ENCODE results near the gene MIPEP. TPM values are rescaled to one million over a fixed set of nuclear protein-coding genes. Genes with fewer than 3 reads are reported as not detected.
A peak's percentile ranks its signal among the peaks of the same experiment; 100 is the strongest.
"Not testable (repeated sequence)": the region's sequence is repeated elsewhere in the genome, so short reads cannot be mapped to it uniquely, and the experiment has no call there.

Gene MIPEP
- total RNA-seq: 48.9 TPM
- long read RNA-seq, transcript MIPEP-201 (19 exons, 2,400 nt): major isoform, 45 of 64 reads
- long read RNA-seq, partial matches to known transcripts: 10 of 64 reads
- long read RNA-seq, other reads (novel, unspliced or antisense): 6 of 64 reads

GRCh38 chr13:23888658-23889614, at the start of gene MIPEP:
MIPEP (minus strand) TSS chr13:23889400; CDS start chr13:23889320, 80 bp downstream.
- peak; percentile 96 for DNase-seq
- intact Hi-C loops (cut with micrococcal nuclease): no loop called here
- ATAC-seq: peak; percentile 99

GRCh38 chr13:23934520-23934919, 45.3 kb upstream of the MIPEP start:
- DNase-seq: no peak
- intact Hi-C loops (cut with micrococcal nuclease): no loop called here
- no peak for ATAC-seq

GRCh38 chr13:23928985-23929384, 39.8 kb upstream of the MIPEP start:
- no peak for ATAC-seq
- intact Hi-C loops (cut with micrococcal nuclease): no loop called here
- DNase-seq: no peak

- intact Hi-C loops (cut with micrococcal nuclease): loop anchor here (1.0 to 5.0 kb wide), 2 partner anchors 95 to 304 kb away; no protein-coding TSS in a partner anchor
- no peak for ATAC-seq
- DNase-seq: no peak
These were observed 33.8 kb upstream of the MIPEP start for GRCh38 chr13:23923031-23923430.

- ATAC-seq (no peak), DNase-seq (no peak)
- intact Hi-C loops (cut with micrococcal nuclease): loop anchor here (5.0 kb wide), 1 partner anchor 305 kb away; no protein-coding TSS in a partner anchor
These were observed 33.1 kb upstream of the MIPEP start for GRCh38 chr13:23922005-23922932.

GRCh38 chr13:23921451-23921888, 32.3 kb upstream of the MIPEP start:
- intact Hi-C loops (cut with micrococcal nuclease): loop anchor here (5.0 kb wide), 1 partner anchor 306 kb away; no protein-coding TSS in a partner anchor
- no peak for DNase-seq
- ATAC-seq: peak; percentile 33

- no peak for DNase-seq
- no peak for ATAC-seq
- intact Hi-C loops (cut with micrococcal nuclease): no loop called here
These were observed 29.8 kb upstream of the MIPEP start for GRCh38 chr13:23919006-23919405.

DNA sequence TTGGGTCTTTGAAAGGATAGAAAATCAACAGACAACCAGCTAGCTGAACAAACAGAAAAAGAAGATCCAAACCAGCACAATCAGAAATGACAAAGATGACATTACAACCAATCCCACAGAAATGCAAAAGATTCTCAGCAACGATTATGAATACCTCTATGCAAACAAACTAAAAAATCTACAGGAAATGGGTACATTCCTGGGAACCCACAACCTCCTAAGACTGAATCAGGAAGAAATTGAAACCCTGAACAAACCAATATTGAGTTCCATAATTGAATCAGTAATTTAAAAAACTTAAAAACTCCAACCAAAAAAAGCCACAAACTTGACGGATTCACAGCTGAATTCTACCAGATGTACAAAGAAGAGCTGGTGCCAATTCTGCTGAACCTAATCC, 29.0 kb upstream of the MIPEP start:
- intact Hi-C loops (cut with micrococcal nuclease): no loop called here
- no peak for DNase-seq
- ATAC-seq: no peak

GRCh38 chr13:23915308-23915707, 26.1 kb upstream of the MIPEP start:
- intact Hi-C loops (cut with micrococcal nuclease): no loop called here
- ATAC-seq (no peak), DNase-seq (no peak)

GRCh38 chr13:23912469-23912868, 23.3 kb upstream of the MIPEP start:
- ATAC-seq (no peak), DNase-seq (no peak)
- intact Hi-C loops (cut with micrococcal nuclease): no loop called here

GRCh38 chr13:23909606-23910005, 20.4 kb upstream of the MIPEP start:
- no peak for ATAC-seq

GRCh38 chr13:23905766-23906165, 16.6 kb upstream of the MIPEP start:
- intact Hi-C loops (cut with micrococcal nuclease): no loop called here
- no peak for DNase-seq
- no peak for ATAC-seq

More at GRCh38 chr13:23909606-23910005, 20.4 kb upstream of the MIPEP start:
- DNase-seq: no peak
- intact Hi-C loops (cut with micrococcal nuclease): no loop called here

- intact Hi-C loops (cut with micrococcal nuclease): no loop called here
- ATAC-seq (no peak), DNase-seq (no peak)
These were observed 14.7 kb upstream of the MIPEP start for GRCh38 chr13:23903906-23904280.

DNA sequence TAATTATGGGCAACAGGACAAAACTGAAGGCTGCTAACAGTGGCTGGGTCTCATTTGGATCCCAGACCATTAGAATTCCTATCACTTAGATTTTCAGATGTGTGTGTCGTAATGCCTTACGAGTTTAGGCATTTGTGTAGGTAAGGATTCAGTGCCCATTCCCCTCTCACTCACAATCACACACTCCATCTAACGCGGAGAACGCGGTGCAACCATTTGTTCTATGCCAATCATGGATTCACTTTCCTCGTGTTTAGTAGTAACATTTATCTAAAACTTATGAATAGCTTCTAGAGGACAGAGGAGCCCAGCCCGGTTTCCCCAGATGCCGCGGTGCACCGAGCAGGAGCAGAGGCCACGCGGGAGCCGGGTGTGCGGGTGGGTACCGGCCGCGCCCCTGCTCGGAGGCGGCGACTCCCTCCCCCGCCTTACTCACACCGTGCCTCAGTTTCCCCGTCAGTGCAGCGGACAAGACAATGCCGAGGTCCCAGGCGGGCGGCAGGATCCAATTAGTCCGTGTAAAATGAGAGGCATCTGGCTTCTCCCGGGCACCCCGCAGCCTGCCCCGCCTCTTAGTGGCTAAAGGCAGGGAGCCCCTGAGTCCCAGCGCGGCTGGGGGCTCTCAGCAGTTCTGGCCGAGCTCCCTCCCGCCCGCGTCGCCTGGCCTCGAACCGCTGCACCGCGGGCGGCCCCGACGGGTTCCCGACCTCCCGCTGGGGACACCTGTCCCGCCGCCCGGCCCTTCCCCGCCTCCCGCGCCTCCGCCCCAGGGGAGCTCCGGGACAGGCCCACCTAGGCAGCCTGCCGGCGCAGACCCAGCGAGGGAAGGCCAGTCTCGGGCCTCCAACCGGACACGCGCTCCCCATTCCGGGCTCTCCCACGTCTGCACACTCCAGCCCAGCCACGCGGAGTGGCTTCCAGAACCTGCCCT, 14.0 kb upstream of the MIPEP start:
- peak; percentile 41 for ATAC-seq

DNA sequence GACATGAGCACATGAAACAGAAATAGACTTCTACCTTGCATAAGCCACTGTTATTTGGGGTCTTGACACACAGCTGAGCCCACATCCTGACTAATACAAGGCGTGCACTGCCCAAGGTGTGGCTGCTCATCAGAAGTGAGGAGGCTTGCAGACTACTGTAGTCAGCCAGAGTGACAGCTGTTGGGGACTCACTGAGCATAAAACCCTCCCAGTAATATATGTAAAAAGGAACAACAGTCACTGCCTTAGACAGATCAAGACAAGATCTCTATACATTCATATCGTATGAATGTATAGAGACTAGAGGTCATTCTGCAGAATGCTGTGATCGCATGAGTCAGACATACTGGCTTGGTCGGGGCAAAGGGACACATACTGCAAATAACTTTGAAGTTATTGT, 12.2 kb upstream of the MIPEP start:
- no peak for ATAC-seq
- DNase-seq: no peak
- intact Hi-C loops (cut with micrococcal nuclease): no loop called here

More for the DNA sequence above, 14.0 kb upstream of the MIPEP start:
- no peak for DNase-seq
- intact Hi-C loops (cut with micrococcal nuclease): no loop called here

DNA sequence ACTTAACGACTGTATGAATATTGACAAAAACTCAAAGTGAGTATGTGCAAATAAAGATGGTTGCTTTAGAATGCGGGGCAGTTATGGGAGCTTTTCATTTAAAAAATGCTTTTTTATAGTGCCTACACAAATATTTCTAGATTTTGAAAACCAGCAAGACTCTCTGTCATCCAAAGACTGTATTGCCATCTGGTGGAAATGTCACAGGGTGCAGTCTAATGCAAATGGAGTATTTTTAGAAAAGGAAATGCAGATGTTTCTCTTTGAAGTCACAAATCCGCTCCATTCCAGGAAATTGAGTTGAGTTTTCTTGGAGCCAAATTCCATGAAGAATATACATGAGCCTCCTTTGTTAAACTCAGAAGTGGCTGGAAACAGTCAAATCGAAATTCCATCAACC, 10.4 kb upstream of the MIPEP start:
- peak; percentile 50 for ATAC-seq
- no peak for DNase-seq
- intact Hi-C loops (cut with micrococcal nuclease): no loop called here

DNA sequence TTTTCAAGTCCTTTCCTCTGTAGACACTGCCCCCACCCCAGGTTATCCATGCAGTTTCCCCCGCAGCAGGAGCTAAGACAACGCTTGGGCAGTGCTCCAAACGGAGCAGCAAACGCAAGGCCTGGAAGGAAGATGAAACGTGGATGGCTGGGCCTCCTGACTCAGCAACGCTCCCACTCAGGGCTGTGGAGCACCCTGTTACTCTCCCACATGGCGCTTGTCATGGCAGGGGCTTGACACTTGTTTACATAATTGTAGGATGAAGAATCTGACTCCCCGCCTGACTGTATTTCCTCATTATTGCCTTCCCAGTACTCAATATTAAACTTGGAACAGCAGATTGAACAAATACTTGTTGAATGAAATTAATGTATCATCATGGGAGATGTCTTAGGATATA, 8.9 kb upstream of the MIPEP start:
- ATAC-seq (no peak), DNase-seq (no peak)
- intact Hi-C loops (cut with micrococcal nuclease): no loop called here

DNA sequence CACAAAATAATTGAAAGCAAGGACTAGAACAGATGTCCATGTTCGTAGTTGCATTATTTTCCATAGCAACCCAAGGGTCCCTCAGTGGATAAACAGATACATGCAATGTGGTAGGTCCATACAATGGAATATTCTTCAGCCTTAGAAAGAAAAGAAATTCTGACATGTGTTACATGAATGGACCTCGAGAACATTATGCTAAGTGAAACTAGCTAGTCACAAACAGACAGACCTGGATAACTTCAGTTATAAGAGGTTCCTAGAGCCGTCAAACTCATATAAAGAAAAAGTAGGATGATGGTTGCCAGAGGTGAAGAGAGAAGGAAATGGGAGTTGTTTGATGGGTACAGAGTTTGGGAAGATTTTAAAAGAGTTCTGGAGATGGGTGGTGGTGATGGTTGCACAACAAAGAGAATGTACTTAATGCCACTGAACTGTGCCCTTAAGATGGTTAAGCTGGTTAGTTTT, 8.3 kb upstream of the MIPEP start, which contains the start of gene C1QTNF9B:
C1QTNF9B (minus strand) TSS at position 51 of the 468 bp plus-strand sequence.
- not testable (repeated sequence) for ATAC-seq

More for the DNA sequence above, 8.3 kb upstream of the MIPEP start, which contains the start of gene C1QTNF9B:
- intact Hi-C loops (cut with micrococcal nuclease); DNase-seq: not testable (repeated sequence)
